Heart left ventricle (tissue), 13 donors: Measurements from ENCODE around the gene HES6.

Experiments
- CTCF ChIP-seq, 12 donors: fragments of 200-600 bp; sonication (generic) in 4 of 12; IDR thresholded peaks; one replicate each; pipeline versions ENCODE4 v1.5.0 to v1.8.0; 2018 to 2022; ENCODE audit warnings: antibody characterized with exemption in 12 of 12, mild to moderate bottlenecking in 5 of 12
- POLR2A ChIP-seq, 2 donors: fragments of 450-650 bp; IDR thresholded peaks; one replicate each; pipeline ENCODE4 v1.6.1; 2017; ENCODE audit warnings: antibody characterized with exemption in 2 of 2, mild to moderate bottlenecking in 2 of 2, moderate library complexity in 2 of 2
- donor health status: ischemic (EF 13 %, LVEDD 7.1; RV severe dilation, severe dysfunction).
- donor health status: DM: no; HTN: yes; CAD: no.
- donor health status: DM: no; HTN: no; CAD: no.
- donor health status: ischemic (EF 25% LVEDD 6.9; RV normal size, moderate dysfunction).
- donor health status: ischemic (EF 25% LVEDD 5.7; RV mildly dilated, moderate dysfunction).
- donor health status: ischemic (EF 35%, LVEDD 5.7; RV mildly dilated, moderate dysfunction).
- donor health status: nonischemic (EF 11% LVEDD 7.7; RV severe dilation, severe dysfunction).
- donor health status: DM: yes; HTN: yes; CAD: no.
- donor health status: PGD.
- donor health status: ischemic (EF 29% LVEDD 5.4; RV normal size, mild dysfunction).
- donor health status: nonischemic (EF 23%, LVEDD 6.1; RV moderate dilation, normal function).

GRCh38 chr2:238269741-238270140 lies 29.9 kb upstream of the HES6 start:
- no peak for TF ChIP-seq POLR2A (IDR thresholded peaks at IDR 0.05)
- TF ChIP-seq CTCF (IDR thresholded peaks at IDR 0.05): no peak
